Measurements from ENCODE around the gene SLC1A2. TPM values are rescaled to one million over a fixed set of nuclear protein-coding genes. Genes with fewer than 3 reads are reported as not detected.

SLC1A2 gene
- total RNA-seq, 2 experiments from 2014 or later: not detected

DNA sequence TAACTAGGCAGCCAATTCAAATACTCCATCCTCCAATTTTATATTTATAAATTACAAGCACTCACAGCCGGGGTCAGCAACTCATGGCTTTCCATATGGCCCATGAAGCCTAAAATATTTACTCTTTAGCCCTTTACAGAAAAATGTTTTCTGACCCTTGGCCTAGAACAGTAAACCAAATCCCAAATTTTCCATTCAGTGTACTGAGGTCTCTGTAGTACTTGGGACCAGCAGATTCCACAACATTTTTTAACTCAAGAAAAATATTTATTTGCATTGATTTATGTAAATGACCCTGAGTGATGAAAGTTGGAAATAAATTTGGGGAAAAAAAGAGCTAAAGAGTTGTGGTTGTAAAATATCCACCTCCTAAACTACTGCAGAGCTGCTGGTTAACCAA lies 82.6 kb downstream of the SLC1A2 start:
- intact Hi-C loops (cut with DNase I, micrococcal nuclease): loop anchor here (1.0 to 10.0 kb wide), 12 partner anchors 47 to 328 kb away; partner anchors contain the start of gene TRIM44 (in 1 of the 2)
- Mint-ChIP-seq H3K27ac (peak overlapping the region; percentile 19), H3K4me1 (peaks cover 38% of the 10 kb centered on the region), H3K36me3 (ENCODE audit: low read depth) (no peaks in the 10 kb centered on the region), H3K27me3 (no peaks in the 10 kb centered on the region), H3K4me3 (no peak overlapping the region), H3K9me3 (ENCODE audit: low read depth) (peaks cover 3% of the 10 kb centered on the region)
- ChIA-PET CTCF (interaction anchor here (1.0 to 1.9 kb wide), 4 partner anchors 10 to 99 kb away, joined by 4 to 9 read pairs (median 6); no protein-coding TSS in a partner anchor), POLR2A (no interaction called here)
- DNase-seq (no peak), ATAC-seq (no peak)

DNA sequence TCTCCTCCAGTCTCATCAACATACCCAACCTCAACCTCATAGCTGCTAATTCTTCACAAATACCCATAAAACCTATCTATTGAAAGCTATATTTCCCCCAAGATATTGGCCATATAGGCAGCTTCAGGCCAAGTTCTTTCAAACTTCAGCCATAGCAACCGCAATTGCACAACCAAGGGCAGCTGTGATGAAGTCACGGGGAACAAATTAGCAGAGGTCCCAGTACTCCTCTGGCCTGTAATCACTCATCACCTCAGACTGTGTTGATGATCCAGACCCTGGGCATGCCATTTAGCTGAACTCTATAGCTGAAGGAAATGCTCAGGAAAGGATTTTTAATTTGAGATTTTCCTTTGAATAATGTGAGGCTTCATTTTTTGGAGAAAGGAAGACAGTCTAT lies 84.1 kb downstream of the SLC1A2 start:
- Mint-ChIP-seq H3K9me3 (ENCODE audit: low read depth) (peaks cover 3% of the 10 kb centered on the region), H3K4me3 (no peak overlapping the region), H3K4me1 (peaks cover 52% of the 10 kb centered on the region), H3K36me3 (ENCODE audit: low read depth) (no peaks in the 10 kb centered on the region), H3K27me3 (no peaks in the 10 kb centered on the region), H3K27ac (no peak overlapping the region)
- intact Hi-C loops (cut with DNase I, micrococcal nuclease): loop anchor here (5.0 to 10.0 kb wide), 3 partner anchors 93 to 330 kb away; partner anchors contain the start of gene TRIM44 (in 1 of the 2)
- POLR2A ChIA-PET: interaction anchor here (0.6 kb wide), 1 partner anchor 12 kb away, joined by 3 read pairs; no protein-coding TSS in a partner anchor
- CTCF ChIA-PET: interaction anchor here (0.6 to 1.3 kb wide), 4 partner anchors 10 to 434 kb away, joined by 3 to 4 read pairs (median 4); no protein-coding TSS in a partner anchor
- no peak for ATAC-seq
- DNase-seq: no peak

DNA sequence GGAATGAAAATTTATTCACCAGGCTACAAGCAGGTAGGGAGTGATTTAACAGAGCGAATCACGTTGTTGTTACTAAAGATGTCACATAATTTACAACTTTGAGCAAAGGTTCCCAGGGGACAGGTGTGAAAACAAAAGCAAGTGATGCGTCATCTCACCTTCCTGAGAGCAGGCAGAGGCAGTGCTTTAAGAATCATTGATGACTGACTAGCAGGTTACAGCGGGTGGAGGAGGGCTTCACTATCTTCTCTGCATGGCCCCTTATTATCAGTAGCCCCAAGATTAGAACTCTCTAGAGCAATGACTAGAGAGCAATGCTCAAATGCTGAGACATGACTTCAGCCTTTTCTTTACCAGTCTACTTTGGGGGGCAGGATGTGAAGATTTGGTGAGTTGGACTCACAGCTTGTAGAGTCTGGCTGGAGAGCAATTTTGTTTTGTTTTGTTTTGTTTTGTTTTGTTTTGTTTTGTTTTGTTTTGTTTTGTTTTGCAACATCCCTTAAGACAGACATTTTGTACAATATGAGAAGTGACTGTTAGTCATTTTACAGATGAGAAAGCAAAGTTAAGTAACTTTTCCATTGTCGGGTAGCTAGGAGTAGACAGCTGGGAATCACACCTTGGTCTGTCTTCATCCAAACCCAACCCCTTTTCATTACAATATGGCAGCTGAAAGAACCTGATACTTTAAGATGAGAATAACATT lies 84.8 kb downstream of the SLC1A2 start:
- POLR2A ChIA-PET: no interaction called here
- no peak overlapping the region for H3K4me3 Mint-ChIP-seq
- intact Hi-C loops (cut with DNase I, micrococcal nuclease): loop anchor here (5.0 to 10.0 kb wide), 3 partner anchors 92 to 330 kb away; partner anchors contain the start of gene TRIM44 (in 1 of the 2)

DNA sequence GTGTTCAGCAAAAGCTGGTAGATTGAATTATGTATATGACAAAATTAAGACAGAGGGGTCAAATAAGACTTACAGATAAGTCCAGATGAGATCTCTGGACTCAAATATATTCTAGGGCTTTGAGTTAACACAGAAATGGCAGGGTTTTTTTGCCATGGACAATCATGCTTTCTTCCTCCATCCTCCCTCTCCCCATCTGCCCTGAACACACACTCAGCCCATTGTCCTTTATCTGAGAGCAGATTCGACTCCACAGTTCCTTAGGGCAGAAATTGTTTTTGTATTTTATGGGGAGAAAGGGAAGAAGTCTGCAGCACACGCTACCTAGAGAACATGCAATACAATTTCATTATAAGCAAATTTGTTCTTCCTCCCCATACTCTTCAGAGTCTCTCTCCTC lies 86.8 kb downstream of the SLC1A2 start:
- Mint-ChIP-seq H3K9me3 (ENCODE audit: low read depth) (peaks cover 3% of the 10 kb centered on the region), H3K4me3 (no peak overlapping the region), H3K27me3 (no peaks in the 10 kb centered on the region), H3K27ac (no peak overlapping the region), H3K36me3 (ENCODE audit: low read depth) (no peaks in the 10 kb centered on the region), H3K4me1 (peaks cover 55% of the 10 kb centered on the region)
- POLR2A ChIA-PET: no interaction called here
- ATAC-seq (no peak), DNase-seq (no peak)
- CTCF ChIA-PET: interaction anchor here (0.6 to 1.1 kb wide), 2 partner anchors 28 to 407 kb away, joined by 3 read pairs; no protein-coding TSS in a partner anchor
- intact Hi-C loops (cut with DNase I, micrococcal nuclease): loop anchor here in 1 of 2 experiments (10.0 kb wide), 1 partner anchor 332 kb away; the partner anchor contains the start of gene TRIM44

More for the DNA sequence above, 84.8 kb downstream of the SLC1A2 start:
- Mint-ChIP-seq H3K27me3 (no peaks in the 10 kb centered on the region), H3K36me3 (ENCODE audit: low read depth) (no peaks in the 10 kb centered on the region), H3K27ac (no peak overlapping the region), H3K9me3 (ENCODE audit: low read depth) (peaks cover 3% of the 10 kb centered on the region), H3K4me1 (peaks cover 59% of the 10 kb centered on the region)
- ATAC-seq (no peak), DNase-seq (no peak)
- CTCF ChIA-PET: interaction anchor here (0.7 to 1.3 kb wide), 3 partner anchors 9 to 24 kb away, joined by 3 to 4 read pairs (median 4); no protein-coding TSS in a partner anchor

DNA sequence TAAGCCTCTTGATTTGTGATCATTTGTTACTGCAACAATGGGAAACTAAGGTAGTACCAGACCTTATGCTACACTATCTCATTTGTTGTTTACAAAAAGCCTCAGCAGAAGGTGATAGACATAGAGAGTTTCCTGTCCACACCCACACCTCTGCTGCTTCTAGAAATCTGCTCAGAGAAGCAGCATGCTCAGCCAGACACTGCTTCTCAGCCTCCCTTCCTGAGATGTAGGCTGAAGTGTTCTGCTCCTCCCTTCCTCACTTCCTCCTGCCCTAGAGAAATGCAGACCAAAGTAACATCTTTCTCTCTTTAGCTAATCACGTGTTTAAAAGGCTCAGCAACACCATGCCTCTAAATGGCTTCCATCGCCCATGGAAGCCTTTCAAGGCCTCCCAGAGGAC lies 88.4 kb downstream of the SLC1A2 start:
- H3K4me1 Mint-ChIP-seq: peaks cover 46% of the 10 kb centered on the region
- H3K9me3 Mint-ChIP-seq (ENCODE audit: low read depth): peaks cover 5% of the 10 kb centered on the region
- no peaks in the 10 kb centered on the region for H3K36me3 Mint-ChIP-seq (ENCODE audit: low read depth)
- no peak overlapping the region for H3K4me3 Mint-ChIP-seq
- H3K27me3 Mint-ChIP-seq: no peaks in the 10 kb centered on the region
- H3K27ac Mint-ChIP-seq: no peak overlapping the region
- DNase-seq (peak; percentile 19), ATAC-seq (peak; percentile 67)
- intact Hi-C loops (cut with DNase I, micrococcal nuclease): loop anchor here in 1 of 2 experiments (10.0 kb wide), 1 partner anchor 334 kb away; the partner anchor contains the start of gene TRIM44
- ChIA-PET POLR2A (interaction anchor here (0.5 kb wide), 1 partner anchor 119 kb away, joined by 8 read pairs; no protein-coding TSS in a partner anchor), CTCF (interaction anchor here (0.5 to 1.6 kb wide), 3 partner anchors 11 to 34 kb away, joined by 3 to 6 read pairs (median 3); no protein-coding TSS in a partner anchor)

DNA sequence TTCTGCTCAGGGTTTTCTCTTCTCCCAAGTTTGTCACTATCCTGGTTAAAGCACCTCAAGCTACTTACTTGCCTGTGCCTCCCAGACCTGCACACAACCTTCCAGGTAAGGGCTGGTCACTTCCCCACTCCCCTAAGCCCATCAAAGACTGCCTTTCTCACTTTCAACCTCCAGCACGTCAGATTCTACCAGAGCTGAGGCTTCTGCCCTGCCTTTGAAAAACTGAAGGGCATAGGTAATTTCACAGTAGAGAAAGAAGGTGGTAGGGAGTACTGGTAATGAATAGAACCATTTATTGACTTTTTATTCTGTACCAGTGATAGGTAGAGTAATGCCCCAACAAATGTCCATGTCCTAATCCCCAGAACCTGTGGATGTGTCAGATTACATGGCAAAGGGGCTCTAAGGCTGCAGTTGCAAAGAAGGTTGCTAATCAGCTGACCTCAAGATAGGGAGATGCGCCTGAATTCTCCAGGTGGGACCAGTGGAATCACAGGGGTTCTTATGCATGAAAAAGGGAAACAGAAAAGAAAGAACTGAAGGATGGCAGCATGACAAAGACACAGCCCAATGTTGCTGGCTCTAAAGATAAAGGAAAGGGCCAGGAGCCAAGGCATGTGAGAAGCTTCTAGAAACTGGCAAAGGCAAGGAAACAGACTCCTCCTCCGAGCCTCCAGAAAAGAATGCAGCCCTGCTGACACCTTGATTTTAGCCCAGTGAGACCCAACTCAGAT lies 89.0 kb downstream of the SLC1A2 start:
- Mint-ChIP-seq H3K27ac (no peak overlapping the region), H3K36me3 (ENCODE audit: low read depth) (peaks cover under 1% of the 10 kb centered on the region), H3K4me3 (no peak overlapping the region), H3K27me3 (no peaks in the 10 kb centered on the region), H3K9me3 (ENCODE audit: low read depth) (peaks cover 5% of the 10 kb centered on the region), H3K4me1 (peaks cover 46% of the 10 kb centered on the region)
- POLR2A ChIA-PET: interaction anchor here (0.5 kb wide), 1 partner anchor 118 kb away, joined by 8 read pairs; no protein-coding TSS in a partner anchor
- intact Hi-C loops (cut with DNase I, micrococcal nuclease): loop anchor here in 1 of 2 experiments (10.0 kb wide), 1 partner anchor 334 kb away; the partner anchor contains the start of gene TRIM44
- DNase-seq: no peak
- no peak for ATAC-seq
- CTCF ChIA-PET: interaction anchor here (0.5 to 1.6 kb wide), 6 partner anchors 12 to 404 kb away, joined by 3 to 6 read pairs (median 3); no protein-coding TSS in a partner anchor

DNA sequence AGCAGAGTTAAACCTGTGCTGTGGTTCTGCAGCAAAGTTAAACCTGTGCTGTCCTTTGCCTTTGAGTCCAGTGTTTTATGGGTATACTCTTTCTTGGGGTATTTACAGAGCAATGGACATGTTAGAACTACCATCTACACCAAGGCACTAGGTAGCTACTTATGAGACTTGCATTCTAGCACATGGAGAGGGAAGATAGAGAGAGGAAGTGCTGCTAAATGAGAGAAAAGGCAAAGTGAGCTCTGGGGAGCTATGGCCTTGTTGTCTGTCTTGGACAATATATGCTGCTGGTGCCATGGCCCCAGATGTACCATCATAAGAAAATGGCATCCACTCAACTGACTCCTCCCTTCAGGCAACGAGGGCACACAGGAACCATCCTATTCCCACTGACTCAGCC lies 91.5 kb downstream of the SLC1A2 start:
- ChIA-PET POLR2A (no interaction called here), CTCF (interaction anchor here (0.6 to 2.6 kb wide), 3 partner anchors 9 to 904 kb away, joined by 3 to 7 read pairs (median 5); no protein-coding TSS in a partner anchor)

DNA sequence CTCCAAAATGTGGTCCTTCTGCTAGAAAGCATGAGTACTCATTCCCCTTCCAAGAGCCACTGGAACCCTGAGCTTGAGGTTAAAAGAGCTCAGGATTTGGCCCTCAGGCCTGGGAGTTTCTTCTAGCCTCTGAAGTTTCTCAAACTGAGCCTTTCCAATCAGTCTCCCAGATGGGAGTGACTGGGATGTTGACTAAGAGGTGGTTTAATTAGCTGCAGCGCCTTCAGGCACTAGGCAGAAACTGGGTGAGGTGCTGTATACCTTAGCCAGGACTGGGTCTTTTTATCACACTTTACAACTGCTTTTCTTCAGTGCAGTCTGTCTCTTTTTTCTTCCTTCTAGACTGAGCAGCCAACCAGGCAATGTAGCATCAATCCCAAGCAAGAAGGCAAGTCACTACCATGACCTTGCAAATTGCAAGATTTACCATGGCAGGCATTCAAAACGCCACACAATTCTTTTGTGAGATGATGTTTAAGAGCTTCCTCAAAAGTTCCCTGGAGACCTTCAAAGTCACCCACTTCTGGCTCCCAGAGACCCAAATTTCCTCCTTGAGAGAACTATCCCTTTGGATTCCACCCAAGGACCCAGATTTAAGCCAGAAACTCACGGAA lies 93.0 kb downstream of the SLC1A2 start:
- POLR2A ChIA-PET: no interaction called here
- no peak overlapping the region for H3K27ac Mint-ChIP-seq
- H3K4me3 Mint-ChIP-seq: no peak overlapping the region
- CTCF ChIA-PET: interaction anchor here (2.6 kb wide), 1 partner anchor 10 kb away, joined by 7 read pairs; no protein-coding TSS in a partner anchor
- H3K36me3 Mint-ChIP-seq (ENCODE audit: low read depth): peaks cover 3% of the 10 kb centered on the region
- DNase-seq (no peak), ATAC-seq (no peak)
- H3K4me1 Mint-ChIP-seq: peaks cover 34% of the 10 kb centered on the region
- peaks cover 2% of the 10 kb centered on the region for H3K9me3 Mint-ChIP-seq (ENCODE audit: low read depth)
- intact Hi-C loops (cut with DNase I, micrococcal nuclease): no loop called here
- H3K27me3 Mint-ChIP-seq: no peaks in the 10 kb centered on the region

More for the DNA sequence above, 91.5 kb downstream of the SLC1A2 start:
- Mint-ChIP-seq H3K4me3 (no peak overlapping the region), H3K27ac (no peak overlapping the region), H3K36me3 (ENCODE audit: low read depth) (peaks cover 3% of the 10 kb centered on the region), H3K27me3 (no peaks in the 10 kb centered on the region), H3K9me3 (ENCODE audit: low read depth) (peaks cover 2% of the 10 kb centered on the region), H3K4me1 (peaks cover 44% of the 10 kb centered on the region)
- DNase-seq: no peak
- no peak for ATAC-seq
- intact Hi-C loops (cut with DNase I, micrococcal nuclease): no loop called here

DNA sequence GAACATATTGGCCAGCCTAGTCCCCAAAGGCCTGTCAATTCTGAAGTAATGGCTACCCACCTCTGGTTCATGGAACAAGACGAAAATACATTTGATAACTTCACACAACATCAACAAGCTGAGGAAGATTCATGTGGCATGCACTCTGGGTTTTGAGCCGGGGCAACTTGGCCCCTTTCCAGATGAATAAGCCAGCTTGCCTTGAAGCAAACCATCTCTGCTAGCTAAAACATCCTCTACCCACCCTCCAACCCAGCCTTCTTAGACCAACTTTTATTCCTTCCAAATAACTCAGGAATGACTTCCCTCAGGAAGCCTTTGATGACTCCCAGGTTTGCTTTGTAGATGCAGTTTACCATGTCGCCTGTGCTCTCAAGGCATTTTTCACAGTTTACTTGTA lies 94.4 kb downstream of the SLC1A2 start:
- Mint-ChIP-seq H3K36me3 (ENCODE audit: low read depth) (peaks cover 3% of the 10 kb centered on the region), H3K4me3 (no peak overlapping the region), H3K9me3 (ENCODE audit: low read depth) (peaks cover 2% of the 10 kb centered on the region), H3K27ac (no peak overlapping the region), H3K4me1 (peaks cover 20% of the 10 kb centered on the region), H3K27me3 (no peaks in the 10 kb centered on the region)
- no peak for ATAC-seq
- DNase-seq: no peak
- CTCF ChIA-PET: interaction anchor here (0.7 kb wide), 1 partner anchor 10 kb away, joined by 4 read pairs; no protein-coding TSS in a partner anchor
- intact Hi-C loops (cut with DNase I, micrococcal nuclease): no loop called here
- POLR2A ChIA-PET: no interaction called here

DNA sequence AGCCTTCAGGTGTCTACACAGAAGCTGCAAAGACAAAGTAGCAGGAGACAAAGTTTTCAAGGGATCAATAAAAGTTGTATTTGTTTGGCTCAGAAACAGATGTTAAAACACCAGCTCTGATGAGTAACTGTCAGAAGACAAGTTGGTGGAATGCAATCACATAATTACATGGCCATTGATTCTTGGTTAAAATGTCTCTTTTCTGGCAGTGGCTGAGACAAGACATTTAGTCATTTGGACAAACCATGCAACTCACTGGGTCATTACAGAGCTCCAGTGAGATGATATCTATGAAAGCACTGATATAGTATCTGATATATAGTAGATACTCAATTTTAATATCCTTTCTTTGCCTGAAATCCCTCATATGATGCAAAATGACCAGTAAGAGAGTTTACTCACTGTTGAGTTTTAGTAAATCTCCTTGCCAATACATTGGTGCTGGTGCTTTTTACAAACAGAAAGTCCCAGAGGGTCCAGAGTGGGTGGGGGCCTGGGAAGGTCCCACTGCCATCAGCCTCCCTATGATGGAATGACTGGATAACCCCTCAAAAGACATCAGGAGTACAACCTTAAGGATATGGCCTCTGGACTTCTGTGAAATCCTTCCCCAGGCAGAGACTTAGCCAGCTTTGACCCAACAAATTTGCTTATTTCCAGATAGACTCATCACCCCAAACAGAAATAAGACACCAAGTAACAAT lies 95.0 kb downstream of the SLC1A2 start:
- Mint-ChIP-seq H3K27me3 (no peaks in the 10 kb centered on the region), H3K4me1 (peaks cover 18% of the 10 kb centered on the region), H3K36me3 (ENCODE audit: low read depth) (peaks cover 3% of the 10 kb centered on the region), H3K27ac (no peak overlapping the region), H3K4me3 (no peak overlapping the region), H3K9me3 (ENCODE audit: low read depth) (peaks cover 2% of the 10 kb centered on the region)
- CTCF ChIA-PET: no interaction called here
- no peak for ATAC-seq
- POLR2A ChIA-PET: no interaction called here
- intact Hi-C loops (cut with DNase I, micrococcal nuclease): no loop called here
- DNase-seq: no peak

Measured in activated CD4-positive, alpha-beta T cell treated with anti-CD3 and anti-CD28 coated beads for 36 hours (primary cell).